Esophagus squamous epithelium (tissue), 5 donors: ENCODE results near the gene SPAG8. TPM values are rescaled to one million over a fixed set of nuclear protein-coding genes. Genes with fewer than 3 reads are reported as not detected.

Source experiments
- DNase-seq: peaks from one replicate; lab custom pipeline; 2025; lab: John Stamatoyannopoulos, UW
- H3K27ac ChIP-seq, 4 donors: fragments of 200-600 bp; sonication (generic); one replicate each; pipeline ENCODE4 v1.5.1; 2016 to 2019; ENCODE audit warnings: mild to moderate bottlenecking in 1 of 4
- H3K27me3 ChIP-seq, 4 donors: fragments of 200-600 bp; sonication (generic); 1 replicate in 3 of 4; 2 replicates in 1 of 4; pipeline versions ENCODE4 v1.5.1 to v1.6.0; 2017 to 2021; ENCODE audit warnings: antibody characterized with exemption in 1 of 4
- H3K36me3 ChIP-seq, 3 donors: fragments of 200-600 bp; sonication (generic); one replicate each; pipeline ENCODE4 v1.5.1; 2016 to 2019
- H3K4me1 ChIP-seq, 3 donors: fragments of 200-600 bp; sonication (generic); one replicate each; pipeline ENCODE4 v1.5.1; 2017 to 2019
- H3K4me3 ChIP-seq, 4 donors: fragments of 200-600 bp; sonication (generic); 1 replicate in 3 of 4; 2 replicates in 1 of 4; pipeline ENCODE4 v1.5.1; 2016 to 2019; ENCODE audit warnings: mild to moderate bottlenecking in 2 of 4, moderate library complexity in 1 of 4
- H3K9me3 ChIP-seq, 3 donors: fragments of 200-600 bp; sonication (generic); one replicate each; pipeline ENCODE4 v1.5.1; 2016 to 2019
- CTCF ChIP-seq, 6 experiments: fragments of 450-650 bp in 4 of 6; fragments of 200-600 bp in 2 of 6; sonication (generic) in 2 of 6; IDR thresholded peaks; one replicate each; pipeline ENCODE4 v1.5.1; 2016 to 2019; ENCODE audit warnings: antibody characterized with exemption in 6 of 6, mild to moderate bottlenecking in 4 of 6, moderate library complexity in 4 of 6
- POLR2A ChIP-seq, 4 donors: fragments of 450-650 bp; IDR thresholded peaks; one replicate each; pipeline ENCODE4 v1.6.1; 2017; ENCODE audit warnings: antibody characterized with exemption in 4 of 4, mild to moderate bottlenecking in 4 of 4, moderate library complexity in 3 of 4
- WGBS, 2 donors: methylation state at CpG; one replicate each; pipeline ENCODE4 v1.1.5; 2018; 5-methylcytosine and 5-hydroxymethylcytosine counted together
- intact Hi-C: fragments of 100-400 bp; cut with DNase I; formaldehyde crosslinking; loops from one replicate; pipeline ENCODE4 v1.15.0; 2022
- total RNA-seq, 4 donors: library from RNA; depleted of rRNA; stranded (reverse); fragments of >200 nt; gene quantifications; one replicate each; pipeline ENCODE4 v1.1.0, GENCODE V29; 2016
- donor health status: DM: yes; HTN: yes; CAD: no.

Gene SPAG8
- total RNA-seq, 4 donors from 2014 or later = not detected

DNA sequence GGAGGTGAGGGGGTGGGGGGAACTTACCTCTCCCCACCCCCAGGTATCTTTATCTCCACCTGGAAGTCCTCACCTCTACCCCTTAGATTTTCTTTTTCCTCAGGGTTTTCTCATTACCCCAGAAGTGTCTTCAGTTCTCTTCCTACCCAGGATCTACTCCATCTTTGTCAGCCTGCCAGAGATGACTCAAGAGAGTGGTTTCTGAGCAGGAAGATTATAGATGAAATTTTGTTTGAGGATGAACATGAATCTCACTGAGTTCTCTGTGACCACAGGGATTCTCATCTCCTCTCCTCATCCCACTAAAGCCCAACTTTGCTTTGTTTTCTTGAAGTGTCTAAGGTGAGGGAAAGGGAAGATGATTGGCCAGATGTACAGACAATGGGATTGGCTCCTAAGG lies 8.0 kb upstream of the SPAG8 start:
- H3K27ac ChIP-seq = no peak overlapping the region
- peaks cover 0 to 21% (median 0%) of the 10 kb centered on the region in 3 donors for H3K4me1 ChIP-seq
- no peak for DNase-seq
- no peak overlapping the region for H3K4me3 ChIP-seq
- intact Hi-C loops = no loop called here
- no peaks in the 10 kb centered on the region for H3K27me3 ChIP-seq
- no peak for TF ChIP-seq CTCF (IDR thresholded peaks at IDR 0.05)
- no peak for TF ChIP-seq POLR2A (IDR thresholded peaks at IDR 0.05)
- H3K9me3 ChIP-seq = no peaks in the 10 kb centered on the region
- no peaks in the 10 kb centered on the region for H3K36me3 ChIP-seq

GRCh38 chr9:35818341-35818740 lies 6.3 kb upstream of the SPAG8 start:
- H3K27ac ChIP-seq = no peak overlapping the region
- H3K27me3 ChIP-seq = no peaks in the 10 kb centered on the region
- H3K9me3 ChIP-seq = no peaks in the 10 kb centered on the region
- no peak overlapping the region for H3K4me3 ChIP-seq
- H3K36me3 ChIP-seq = no peaks in the 10 kb centered on the region
- peaks cover 7 to 25% (median 10%) of the 10 kb centered on the region in 3 donors for H3K4me1 ChIP-seq
- intact Hi-C loops = no loop called here
- WGBS, 2 donors = 83 to 92% methylated on average over 3 of the region's 3 CpGs
- TF ChIP-seq CTCF (IDR thresholded peaks at IDR 0.05) = no peak
- TF ChIP-seq POLR2A (IDR thresholded peaks at IDR 0.05) = no peak
- no peak for DNase-seq

GRCh38 chr9:35816708-35817107 lies 4.6 kb upstream of the SPAG8 start:
- no peak overlapping the region for H3K27ac ChIP-seq
- no peak for TF ChIP-seq POLR2A (IDR thresholded peaks at IDR 0.05)
- no peak for TF ChIP-seq CTCF (IDR thresholded peaks at IDR 0.05)
- no peaks in the 10 kb centered on the region for H3K27me3 ChIP-seq
- intact Hi-C loops = no loop called here
- no peak for DNase-seq
- no peaks in the 10 kb centered on the region for H3K9me3 ChIP-seq
- H3K36me3 ChIP-seq = no peaks in the 10 kb centered on the region
- H3K4me3 ChIP-seq = no peak overlapping the region
- 77% methylated on average over 1 of the region's 1 CpG; no CpG with 5 or more reads in 1 of the 2 donors for WGBS, 2 donors
- peaks cover 9 to 42% (median 21%) of the 10 kb centered on the region in 3 donors for H3K4me1 ChIP-seq

DNA sequence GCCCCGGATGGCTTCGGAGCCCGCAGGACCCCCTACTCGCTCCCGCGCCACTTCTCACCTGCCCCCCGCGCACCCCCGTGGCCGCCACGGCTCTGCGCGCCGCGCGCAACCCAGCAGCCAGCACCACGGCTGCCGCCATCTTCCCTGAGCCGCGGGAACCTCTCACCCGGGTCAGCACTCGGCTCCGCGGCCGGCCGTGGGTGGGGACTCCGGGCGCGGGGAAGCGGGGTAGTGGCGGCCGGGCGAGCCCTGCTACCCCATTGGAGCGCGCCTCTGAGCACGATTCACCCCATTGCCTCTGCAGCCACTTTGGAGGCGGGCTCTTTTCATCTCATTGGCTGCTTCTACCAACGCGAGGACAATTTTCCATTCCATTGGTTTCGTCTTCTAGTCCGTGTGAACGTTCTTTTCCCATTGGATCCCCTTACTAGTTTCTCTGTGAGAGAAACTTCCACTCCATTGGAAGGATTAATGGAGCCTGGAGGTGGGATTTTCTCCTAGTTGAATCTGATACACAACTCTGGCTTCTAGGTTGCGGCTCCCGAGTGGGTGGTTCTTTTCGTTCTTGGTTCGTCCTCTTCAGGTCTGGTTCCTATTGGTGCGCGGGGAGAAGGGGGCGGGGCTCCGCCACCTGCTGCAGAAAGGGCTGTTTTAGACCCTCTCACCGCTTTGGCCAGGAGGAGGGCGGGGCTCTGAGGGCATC lies 2.9 kb upstream of the SPAG8 start, which contains the start of gene HINT2:
TSS of gene HINT2 (minus strand) at position 202 of the 703 bp plus-strand sequence. CDS start at position 139, 63 bp downstream.
- H3K36me3 ChIP-seq = peaks cover 0 to 2% (median 0%) of the 10 kb centered on the region in 3 donors
- TF ChIP-seq POLR2A (IDR thresholded peaks at IDR 0.05) (peak in 3 of 4 donors; percentile 32 to 96 (median 93)), CTCF (IDR thresholded peaks at IDR 0.05) (peak in 1 of 6 experiments; percentile 5)
- peaks cover 11 to 49% (median 28%) of the 10 kb centered on the region in 3 donors for H3K4me1 ChIP-seq
- intact Hi-C loops = no loop called here
- no peaks in the 10 kb centered on the region for H3K9me3 ChIP-seq
- H3K27ac ChIP-seq = peak within 1 kb of the TSS; percentile 92 to 99 (median 98)
- peak; percentile 86 for DNase-seq
- H3K27me3 ChIP-seq = no peaks in the 10 kb centered on the region
- 0% methylated on average over 10 to 15 of the region's 52 CpGs for WGBS, 2 donors
- H3K4me3 ChIP-seq = peak within 1 kb of the TSS; percentile 78 to 94 (median 92)

DNA sequence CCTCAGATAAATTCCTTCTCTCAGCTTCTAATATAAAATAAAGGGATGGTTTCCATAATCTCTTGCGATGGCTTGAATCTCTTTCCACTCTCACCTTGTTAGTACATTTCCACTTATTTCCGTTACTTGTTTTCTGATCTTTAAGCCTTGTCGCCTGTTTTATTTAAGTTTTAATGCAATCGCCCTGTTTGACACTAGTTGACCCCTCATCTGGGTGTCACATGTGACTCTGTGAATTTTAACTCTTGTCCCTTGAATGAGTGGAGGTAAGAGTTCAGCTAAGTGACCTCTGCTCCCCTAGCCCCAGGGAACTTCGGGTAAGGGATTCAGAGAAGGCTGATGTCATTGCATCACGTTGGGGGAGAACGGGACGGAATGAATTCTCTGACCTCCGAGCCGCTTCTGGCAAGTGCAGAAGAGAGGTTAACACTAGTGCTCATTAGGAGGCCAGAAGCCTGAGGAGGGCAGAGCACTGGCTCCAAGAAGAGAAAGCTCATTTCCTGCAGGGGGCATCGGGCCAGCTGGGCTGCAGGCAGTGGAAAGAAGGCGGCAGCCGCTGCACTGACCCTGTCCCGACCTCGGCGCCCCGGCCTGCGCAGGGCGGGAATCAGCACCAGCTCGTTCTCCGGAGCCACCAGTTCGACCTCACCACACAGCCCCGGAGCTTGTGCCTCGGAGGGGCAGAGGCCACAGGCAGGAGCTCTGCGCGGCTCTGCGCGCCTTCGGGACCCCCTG lies 2.2 kb upstream of the SPAG8 start:
- Histone ChIP-seq H3K27me3 (no peaks in the 10 kb centered on the region), H3K36me3 (peaks cover 0 to 9% (median 0%) of the 10 kb centered on the region in 3 donors), H3K27ac (peak overlapping the region; percentile 92 to 99 (median 98)), H3K9me3 (no peaks in the 10 kb centered on the region), H3K4me3 (peak overlapping the region; percentile 78 to 94 (median 92)), H3K4me1 (peaks cover 11 to 49% (median 28%) of the 10 kb centered on the region in 3 donors)
- DNase-seq = no peak
- TF ChIP-seq CTCF (IDR thresholded peaks at IDR 0.05) (peak in 5 of 6 experiments; percentile 11 to 30 (median 24)), POLR2A (IDR thresholded peaks at IDR 0.05) (no peak)
- 44 to 56% methylated on average over 4 to 5 of the region's 29 CpGs for WGBS, 2 donors
- intact Hi-C loops = no loop called here
